ENCODE data around the gene BRME1.
A peak's percentile ranks its signal among the peaks of the same experiment; 100 is the strongest.

Gene BRME1

GRCh38 chr19:13873834-13874515, 31.9 kb downstream of the BRME1 start:
- H3K4me3 ChIP-seq (ENCODE audit: low read depth, low read length) = no peak overlapping the region
- TF ChIP-seq, protein P1, sequence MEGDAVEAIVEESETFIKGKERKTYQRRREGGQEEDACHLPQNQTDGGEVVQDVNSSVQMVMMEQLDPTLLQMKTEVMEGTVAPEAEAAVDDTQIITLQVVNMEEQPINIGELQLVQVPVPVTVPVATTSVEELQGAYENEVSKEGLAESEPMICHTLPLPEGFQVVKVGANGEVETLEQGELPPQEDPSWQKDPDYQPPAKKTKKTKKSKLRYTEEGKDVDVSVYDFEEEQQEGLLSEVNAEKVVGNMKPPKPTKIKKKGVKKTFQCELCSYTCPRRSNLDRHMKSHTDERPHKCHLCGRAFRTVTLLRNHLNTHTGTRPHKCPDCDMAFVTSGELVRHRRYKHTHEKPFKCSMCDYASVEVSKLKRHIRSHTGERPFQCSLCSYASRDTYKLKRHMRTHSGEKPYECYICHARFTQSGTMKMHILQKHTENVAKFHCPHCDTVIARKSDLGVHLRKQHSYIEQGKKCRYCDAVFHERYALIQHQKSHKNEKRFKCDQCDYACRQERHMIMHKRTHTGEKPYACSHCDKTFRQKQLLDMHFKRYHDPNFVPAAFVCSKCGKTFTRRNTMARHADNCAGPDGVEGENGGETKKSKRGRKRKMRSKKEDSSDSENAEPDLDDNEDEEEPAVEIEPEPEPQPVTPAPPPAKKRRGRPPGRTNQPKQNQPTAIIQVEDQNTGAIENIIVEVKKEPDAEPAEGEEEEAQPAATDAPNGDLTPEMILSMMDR (IDR thresholded peaks at IDR 0.05; ENCODE audit: borderline replicate concordance, insufficient read depth, low read depth, low read length) = no peak

- TF ChIP-seq, protein P1 (IDR thresholded peaks at IDR 0.05; ENCODE audit: borderline replicate concordance, insufficient read depth, low read depth, low read length) = 0 out of 2 replicates have a peak, but pooled peaks have one; percentile 13
- H3K4me3 ChIP-seq (ENCODE audit: low read depth, low read length) = no peak overlapping the region
Measured at GRCh38 chr19:13872695-13873389, 33.1 kb downstream of the BRME1 start.

DNA sequence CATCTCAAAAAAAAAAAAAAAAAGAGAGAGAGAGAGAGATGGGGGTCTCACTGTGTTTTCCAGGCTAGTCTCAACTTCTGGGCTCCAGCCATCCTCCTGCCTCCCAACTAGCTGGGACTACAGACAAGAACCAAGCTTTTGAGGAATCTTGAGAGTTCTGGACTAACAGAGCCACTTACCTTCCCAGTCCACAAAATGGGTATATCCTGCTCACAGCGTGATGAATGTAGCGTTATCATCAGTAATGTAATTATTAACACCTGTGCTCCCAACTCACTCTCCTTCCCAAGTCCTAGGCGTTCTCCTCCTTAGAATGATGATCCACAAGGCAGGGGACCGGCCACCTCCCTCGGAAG, 33.6 kb downstream of the BRME1 start:
- no peak overlapping the region for H3K4me3 ChIP-seq (ENCODE audit: low read depth, low read length)
- TF ChIP-seq, protein P1 (IDR thresholded peaks at IDR 0.05; ENCODE audit: borderline replicate concordance, insufficient read depth, low read depth, low read length) = no peak

- TF ChIP-seq, protein P1 (IDR thresholded peaks at IDR 0.05; ENCODE audit: borderline replicate concordance, insufficient read depth, low read depth, low read length) = no peak
- no peak overlapping the region for H3K4me3 ChIP-seq (ENCODE audit: low read depth, low read length)
Measured at GRCh38 chr19:13870873-13871272, 35.0 kb downstream of the BRME1 start.

DNA sequence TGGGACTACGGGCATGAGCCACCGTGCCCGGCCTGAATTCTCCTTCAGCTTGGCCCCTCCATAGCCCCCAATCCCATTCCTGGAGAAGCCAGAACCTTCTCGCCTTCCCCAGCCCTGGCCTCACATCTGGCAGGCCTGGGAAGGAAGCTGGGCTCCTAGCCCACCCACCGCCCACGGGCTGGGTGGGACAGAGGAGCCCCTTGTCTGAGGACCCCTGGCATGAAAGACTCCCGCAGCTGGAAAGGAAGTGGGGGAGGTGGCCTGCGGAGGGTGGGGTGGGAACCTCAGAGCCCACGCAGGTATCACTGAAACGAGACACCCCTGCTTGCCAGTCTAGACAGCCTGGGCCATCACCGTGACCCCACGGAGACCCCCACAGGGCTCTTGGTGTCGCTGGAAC, 36.6 kb downstream of the BRME1 start:
- no peak overlapping the region for H3K4me3 ChIP-seq (ENCODE audit: low read depth, low read length)
- TF ChIP-seq, protein P1 (IDR thresholded peaks at IDR 0.05; ENCODE audit: borderline replicate concordance, insufficient read depth, low read depth, low read length) = no peak

- TF ChIP-seq, protein P1 (IDR thresholded peaks at IDR 0.05; ENCODE audit: borderline replicate concordance, insufficient read depth, low read depth, low read length) = no peak
- no peak overlapping the region for H3K4me3 ChIP-seq (ENCODE audit: low read depth, low read length)
Measured at GRCh38 chr19:13868663-13869062, 37.3 kb downstream of the BRME1 start.
